Cardiac fibroblast (primary cell): ENCODE measurements around the gene PTPMT1.

Experiments used
- DNase-seq, 2 donors: peaks; one replicate each; pipeline versions ENCODE4 v3.0.0 to v3.0.0-alpha.2; 2010; ENCODE audit warnings: low read depth in 2 of 2
- H3K4me3 ChIP-seq, 2 donors: replicated peaks in 1 of 2; 1 replicate in 1 of 2; 2 replicates in 1 of 2; pipeline ENCODE4 v1.5.1; 2011; ENCODE audit warnings: low read depth in 2 of 2, low read length in 2 of 2, mild to moderate bottlenecking in 2 of 2, moderate library complexity in 1 of 2
- CTCF ChIP-seq: IDR thresholded peaks from one replicate; pipeline ENCODE4 v1.5.1; 2011; ENCODE audit warnings: low read depth, mild to moderate bottlenecking, low read length, inconsistent platforms

The PTPMT1 gene

GRCh38 chr11:47595967-47596366 lies 30.6 kb downstream of the PTPMT1 start:
- no peak for DNase-seq
- no peak for TF ChIP-seq CTCF
- H3K4me3 ChIP-seq, result no peak overlapping the region

DNA sequence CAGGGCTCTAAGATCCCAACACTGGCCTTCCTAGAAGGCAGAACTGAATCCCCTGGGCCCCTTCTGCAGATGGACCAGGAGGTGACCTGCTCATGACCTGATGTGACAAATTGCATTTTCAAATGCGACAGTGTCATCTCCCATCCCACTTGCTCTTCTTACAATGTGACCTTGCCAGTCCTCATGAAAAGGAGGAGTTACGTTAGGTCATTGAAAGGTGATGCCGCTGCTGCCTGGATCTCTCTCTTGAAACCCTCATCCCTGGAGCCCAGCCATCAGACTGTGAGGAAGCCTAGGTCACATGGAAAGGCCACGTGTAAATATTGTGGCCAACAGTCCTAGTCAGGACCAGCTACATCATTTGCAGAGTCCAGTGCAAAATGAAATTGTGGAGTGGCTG lies 34.5 kb downstream of the PTPMT1 start:
- DNase-seq, result no peak
- TF ChIP-seq CTCF, result no peak
- no peak overlapping the region for H3K4me3 ChIP-seq

- TF ChIP-seq CTCF, result no peak
- peak in 1 of 2 donors; percentile 33 for DNase-seq
- H3K4me3 ChIP-seq, result no peak overlapping the region
Observed at GRCh38 chr11:47603295-47603694, 37.9 kb downstream of the PTPMT1 start.

DNA sequence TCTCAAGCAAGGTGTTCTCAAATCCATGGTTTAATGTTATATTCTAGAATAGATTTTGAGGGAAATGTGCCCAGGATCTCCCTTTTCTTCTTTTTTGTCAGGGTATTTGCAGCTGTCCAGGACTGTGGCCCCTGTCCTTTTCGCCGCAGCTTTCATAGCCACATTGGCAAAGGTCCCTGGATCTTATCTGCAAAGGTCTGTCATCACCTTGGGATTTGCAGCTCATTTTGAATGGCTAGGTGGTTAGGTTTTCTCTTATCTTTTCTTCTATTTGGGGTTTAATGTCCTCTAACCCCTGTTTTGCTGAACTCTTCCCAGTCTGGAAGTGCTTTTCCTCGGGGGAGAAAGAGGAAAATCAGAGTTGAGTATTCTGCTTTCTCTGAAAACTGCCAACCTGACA lies 40.5 kb downstream of the PTPMT1 start:
- no peak for TF ChIP-seq CTCF
- no peak overlapping the region for H3K4me3 ChIP-seq
- no peak for DNase-seq

- TF ChIP-seq CTCF, result no peak
- H3K4me3 ChIP-seq, result no peak overlapping the region
- peak; percentile 55 to 57 for DNase-seq
Observed at GRCh38 chr11:47606731-47607130, 41.3 kb downstream of the PTPMT1 start.

DNA sequence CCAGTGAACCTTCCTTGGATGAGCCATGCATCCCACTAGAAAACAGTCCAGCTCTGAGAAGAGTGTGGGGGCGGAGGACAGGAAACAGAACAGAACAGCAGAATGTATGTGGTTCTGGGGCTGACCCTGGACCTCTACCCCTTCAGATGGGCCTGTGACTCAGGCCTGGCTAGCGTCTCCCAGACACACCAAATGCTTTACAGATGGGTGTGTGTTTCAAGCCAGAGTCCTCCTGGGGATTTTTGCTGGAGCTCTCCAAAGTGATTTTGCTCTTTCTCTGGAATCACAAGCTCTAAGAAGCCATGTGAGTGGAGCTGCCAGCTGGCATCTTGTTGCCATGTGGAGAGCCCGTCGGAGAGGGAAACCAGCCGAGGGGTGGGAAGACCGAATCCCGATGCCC lies 42.0 kb downstream of the PTPMT1 start:
- TF ChIP-seq CTCF, result no peak
- H3K4me3 ChIP-seq, result no peak overlapping the region
- DNase-seq, result peak; percentile 88 to 94

DNA sequence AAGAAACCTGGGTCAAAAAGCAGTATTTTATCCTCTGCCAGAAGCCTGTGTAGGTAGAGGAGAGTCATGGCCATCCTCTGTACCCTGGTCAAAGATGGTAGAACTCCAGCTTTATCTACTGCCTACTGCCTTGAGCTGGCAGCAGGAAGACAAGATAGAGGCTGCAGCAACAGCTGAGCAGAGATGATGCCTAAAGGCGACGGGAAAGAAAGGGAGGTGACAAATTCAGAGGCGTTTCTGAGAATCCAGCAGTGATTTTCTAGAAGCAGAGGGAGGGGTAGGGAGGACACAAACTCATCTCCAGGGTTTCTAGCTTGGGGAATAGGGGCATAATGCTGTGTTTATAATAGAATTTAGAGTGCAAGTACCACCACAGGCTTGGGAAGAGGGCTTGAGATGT lies 44.3 kb downstream of the PTPMT1 start:
- no peak for DNase-seq
- no peak overlapping the region for H3K4me3 ChIP-seq
- TF ChIP-seq CTCF, result no peak
